HG03378 (cell line): ENCODE data around the gene SGCD.

Experiments
- ATAC-seq: cut with Tn5 transposase; IDR thresholded peaks from one replicate; pipeline ENCODE4 v1.9.1; 2021; ENCODE audit warnings: mild to moderate bottlenecking, moderate library complexity; ENCODE audit not compliant: unreplicated experiment

The SGCD gene

DNA sequence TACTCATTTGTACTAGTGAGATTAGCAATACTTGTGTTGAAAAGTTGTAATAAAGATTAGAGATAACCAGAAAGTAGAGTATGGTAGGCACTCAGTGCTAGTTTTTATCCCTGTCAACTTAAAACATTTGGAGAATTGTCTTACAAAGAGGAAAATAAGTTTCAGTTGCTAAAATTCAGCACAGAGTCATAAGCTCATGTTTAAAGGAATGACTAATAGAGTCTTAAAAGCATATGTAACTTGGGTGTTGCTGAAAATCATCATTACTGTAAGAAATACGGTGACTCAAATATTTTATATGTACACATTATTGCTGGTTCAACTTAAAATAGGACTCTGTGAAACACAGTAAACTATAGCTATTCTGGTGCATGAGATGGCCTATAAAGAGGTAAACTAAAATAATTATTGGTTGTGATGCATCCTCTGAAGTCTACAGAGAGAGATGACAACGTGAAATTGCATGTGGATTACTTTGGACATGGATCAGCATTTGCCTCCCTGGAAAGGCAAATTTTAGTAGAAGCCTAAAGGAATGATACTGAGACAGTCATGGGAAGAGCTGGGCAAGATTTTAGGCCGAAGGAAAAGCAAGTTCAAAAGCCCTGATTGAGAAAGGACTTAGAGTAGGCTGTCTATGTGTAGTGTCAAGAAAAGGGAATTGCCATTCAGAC lies 34.6 kb downstream of the SGCD start:
- no peak for ATAC-seq

DNA sequence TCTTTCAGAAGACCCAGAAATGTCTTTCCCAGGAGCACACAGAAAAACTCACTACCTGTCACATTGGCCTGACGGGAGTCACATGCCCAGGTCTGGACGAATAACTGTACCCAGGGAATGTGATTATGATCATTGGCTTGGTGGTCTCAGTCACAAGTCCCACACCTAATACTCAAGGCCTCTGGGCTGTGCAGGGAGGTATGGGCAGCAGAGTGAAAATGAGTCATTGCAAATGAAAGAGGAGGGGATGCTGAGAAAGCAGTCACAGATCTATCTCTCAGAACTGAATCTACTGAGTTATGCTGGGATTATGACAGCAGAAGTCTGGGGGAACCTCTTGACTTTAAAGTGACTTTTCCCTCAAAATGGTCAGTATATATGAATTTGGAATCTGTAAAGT lies 36.9 kb downstream of the SGCD start:
- no peak for ATAC-seq

DNA sequence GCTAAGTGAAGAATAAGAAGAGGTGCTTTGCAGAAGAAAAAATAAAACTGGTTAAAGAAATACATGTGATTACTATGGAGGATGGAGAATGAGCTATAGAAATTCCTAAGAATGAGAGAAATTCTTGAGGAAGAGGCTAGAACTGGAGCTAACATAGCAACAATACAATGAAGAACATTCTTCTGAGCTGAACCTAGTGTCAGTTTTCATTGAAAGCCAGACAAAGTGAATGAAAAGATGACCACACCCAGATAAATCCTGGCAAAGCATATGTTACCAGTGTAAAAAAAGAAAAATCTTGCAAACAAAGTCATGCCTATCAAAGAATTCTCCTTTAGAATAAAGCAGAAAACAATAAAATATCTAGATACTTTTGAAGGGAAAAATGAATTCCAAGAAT lies 39.6 kb downstream of the SGCD start:
- no peak for ATAC-seq

DNA sequence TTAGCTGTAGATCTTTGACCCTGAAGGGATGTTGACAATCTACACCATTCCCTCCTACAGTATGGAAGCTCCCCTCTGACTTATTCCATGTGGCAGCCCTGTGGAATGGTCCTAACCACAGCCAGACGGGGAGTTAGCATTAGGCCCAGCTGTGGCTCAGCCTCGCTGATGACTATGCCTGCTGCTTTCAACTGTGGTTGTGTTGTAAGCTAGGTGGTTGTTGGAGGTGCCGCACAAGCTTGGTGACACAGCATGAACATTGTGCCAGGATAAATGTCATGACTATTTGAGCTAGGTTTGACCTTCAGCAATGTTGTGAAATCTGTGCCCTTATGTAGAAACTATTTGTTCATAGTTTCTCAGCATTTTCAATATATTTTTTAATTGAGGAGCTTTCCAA lies 40.6 kb downstream of the SGCD start:
- no peak for ATAC-seq

DNA sequence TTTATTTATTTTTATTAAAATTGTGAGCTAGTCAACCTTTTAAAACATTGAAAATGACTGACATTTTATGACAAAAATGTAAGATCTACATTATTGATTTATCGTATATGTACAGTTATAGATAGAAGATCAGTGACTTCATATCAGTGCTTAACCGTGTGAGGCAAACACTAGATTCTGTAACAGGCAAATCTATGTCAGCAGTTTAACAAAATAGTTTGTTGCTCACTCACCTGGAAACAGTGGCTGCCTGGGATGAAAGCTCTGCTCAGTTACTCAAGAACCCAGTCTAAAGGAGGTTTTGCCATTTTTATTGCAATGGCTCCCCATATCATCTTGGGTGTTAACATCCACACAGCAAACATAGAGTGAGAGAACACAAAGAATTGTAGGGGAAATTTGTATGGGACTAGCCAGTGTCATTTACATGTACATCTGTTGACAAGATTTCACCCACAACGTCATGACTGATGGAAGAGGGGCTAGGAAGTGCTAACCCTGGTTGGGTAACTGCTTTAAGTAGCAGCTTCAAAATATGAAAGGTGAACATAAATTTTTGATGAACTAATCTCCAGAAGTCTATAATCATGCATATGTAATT lies 49.0 kb downstream of the SGCD start:
- ATAC-seq: peak; percentile 58

DNA sequence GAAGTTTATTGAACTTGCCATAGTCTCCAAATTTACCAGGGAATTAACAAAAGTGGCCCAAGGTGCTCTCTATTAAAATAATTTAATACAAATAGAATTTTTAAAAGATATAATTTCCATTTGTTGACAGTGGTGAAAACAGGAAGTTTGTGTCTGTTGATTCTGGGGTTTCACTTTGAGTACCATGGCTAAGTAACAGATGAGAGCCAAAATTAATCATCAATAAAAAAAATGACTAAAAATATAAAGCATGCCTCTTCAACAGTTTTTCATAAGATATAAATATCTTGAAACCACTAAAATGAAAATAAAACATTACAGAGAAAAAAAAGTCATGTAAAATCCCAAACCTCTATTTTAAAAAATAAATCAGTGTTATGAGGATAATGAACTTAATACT lies 49.8 kb downstream of the SGCD start:
- peak; percentile 61 for ATAC-seq

DNA sequence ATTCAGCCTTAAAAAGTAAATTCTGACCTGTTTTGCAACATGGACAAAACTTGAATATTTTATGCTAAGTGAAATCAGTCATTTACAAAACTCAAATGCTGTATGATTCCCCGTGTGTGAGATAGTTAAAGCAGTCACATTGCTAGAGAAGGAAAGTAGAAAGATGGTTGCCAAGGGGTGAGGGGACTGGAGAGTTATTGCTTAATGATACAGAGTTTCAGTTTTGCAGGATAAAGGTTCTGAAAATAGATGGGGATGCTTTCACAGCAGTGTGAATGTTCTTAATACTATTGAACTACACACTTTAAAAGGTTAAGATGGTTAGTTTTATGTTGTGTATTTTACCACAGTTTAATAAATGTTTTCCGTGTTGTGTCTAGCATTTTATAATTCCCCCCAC lies 51.2 kb downstream of the SGCD start:
- ATAC-seq: peak; percentile 33

DNA sequence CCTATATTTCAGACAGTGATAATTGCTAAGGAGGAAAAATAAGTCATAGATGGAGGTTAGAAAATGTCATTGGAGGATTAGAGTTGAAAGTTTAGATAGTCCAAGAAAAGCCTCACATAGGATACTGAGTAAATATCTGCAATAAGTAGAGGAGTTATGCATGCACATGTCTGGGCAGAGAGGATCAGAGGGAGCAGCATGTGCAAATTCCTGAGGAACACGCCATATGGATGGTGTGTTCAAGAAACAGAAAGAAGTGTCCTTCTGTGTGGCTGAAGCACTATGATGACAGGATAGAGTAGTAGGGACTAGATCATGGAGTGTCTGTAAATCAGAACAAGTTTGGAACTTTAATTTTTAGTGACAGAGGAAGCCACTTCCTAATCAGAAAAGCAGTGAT lies 52.2 kb downstream of the SGCD start:
- ATAC-seq: no peak

DNA sequence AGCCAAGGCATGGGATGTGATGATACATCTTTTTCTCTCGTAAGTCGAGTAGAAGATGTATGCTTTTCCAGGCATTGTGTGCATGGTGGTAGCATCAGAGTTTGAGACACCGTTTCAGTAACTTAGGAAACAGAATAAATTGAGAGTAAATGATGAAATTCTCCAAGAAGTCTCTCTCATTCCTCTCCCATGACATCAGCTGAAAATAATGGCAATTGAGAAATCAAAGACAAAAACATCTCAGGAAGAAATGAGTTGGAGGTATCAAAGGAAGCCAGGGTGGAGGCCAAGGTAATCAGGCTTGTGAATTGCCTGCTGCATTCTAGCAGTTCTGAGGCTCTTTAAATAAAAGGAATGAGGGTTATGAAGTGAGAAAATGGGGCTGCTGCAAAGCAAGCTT lies 53.9 kb downstream of the SGCD start:
- no peak for ATAC-seq

DNA sequence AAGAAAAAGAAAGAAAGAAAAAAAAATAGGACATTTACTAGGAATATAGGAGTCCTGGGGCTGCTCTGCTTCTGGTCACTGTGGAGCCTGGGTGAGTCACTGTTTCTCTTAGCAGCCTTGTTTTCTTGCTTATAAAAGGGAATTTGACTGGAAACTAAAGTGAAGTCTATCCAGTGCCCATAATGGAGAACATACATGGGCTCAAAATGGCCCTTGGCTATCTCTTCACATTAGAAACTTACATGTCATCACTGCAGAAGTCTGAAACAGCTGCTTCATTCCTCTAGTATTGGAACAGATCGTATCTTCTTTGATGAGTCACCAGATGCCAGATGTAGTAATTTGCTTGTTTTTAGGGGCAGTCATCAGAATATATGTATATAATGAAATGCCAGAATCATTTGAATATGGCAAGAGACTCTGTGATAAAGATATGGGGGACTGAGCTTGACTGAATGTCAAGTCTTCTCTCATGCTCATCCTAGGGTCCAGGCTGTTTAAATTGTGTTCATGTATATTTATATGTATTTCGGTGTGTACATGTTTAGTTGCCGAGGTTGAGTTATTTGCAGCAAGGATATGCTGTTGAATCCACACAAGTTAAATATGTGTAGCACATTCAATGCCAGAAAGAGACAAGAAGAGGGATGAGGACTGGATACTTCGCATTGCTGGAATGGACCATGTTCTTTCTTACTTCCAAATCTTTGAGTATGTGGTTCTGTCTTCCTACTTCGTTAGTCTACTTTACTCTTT lies 56.7 kb downstream of the SGCD start:
- ATAC-seq: no peak

DNA sequence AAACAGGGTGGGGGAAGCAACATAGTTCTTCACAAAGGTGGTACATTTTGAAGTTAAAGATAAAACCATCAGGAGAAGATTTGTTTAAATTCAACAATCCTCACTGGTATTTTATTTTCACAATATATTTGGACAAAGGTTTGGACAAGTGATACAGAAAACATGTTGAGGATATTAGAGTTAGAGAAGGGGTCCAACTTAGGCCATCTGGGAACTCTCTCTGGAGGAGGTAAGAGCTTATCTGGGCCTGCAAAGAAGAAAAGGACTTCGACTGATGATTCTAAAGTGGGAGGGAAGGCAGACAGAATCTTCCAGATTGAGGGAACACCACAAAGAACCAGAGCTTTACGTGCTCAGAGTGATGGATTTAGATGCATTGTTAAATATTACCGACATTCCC lies 58.5 kb downstream of the SGCD start:
- ATAC-seq: no peak

DNA sequence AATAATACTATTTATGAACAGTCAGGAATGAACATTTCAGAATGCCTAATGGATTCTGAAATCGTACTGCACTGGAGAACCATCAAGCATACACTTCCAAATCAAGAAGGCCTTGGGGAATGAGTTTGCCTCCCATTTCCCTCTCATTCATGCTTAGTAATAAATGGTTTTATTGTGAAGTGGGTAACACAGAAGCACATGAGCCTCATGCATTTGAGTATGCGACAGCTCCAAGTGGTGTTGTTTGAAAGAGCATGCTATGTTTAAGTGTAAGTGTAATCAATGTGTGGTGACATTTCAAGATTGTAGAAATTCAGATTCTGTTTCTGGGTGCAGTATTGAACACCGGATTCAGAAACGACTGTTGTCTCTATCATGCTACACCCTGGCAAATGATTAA lies 60.0 kb downstream of the SGCD start:
- ATAC-seq: no peak

DNA sequence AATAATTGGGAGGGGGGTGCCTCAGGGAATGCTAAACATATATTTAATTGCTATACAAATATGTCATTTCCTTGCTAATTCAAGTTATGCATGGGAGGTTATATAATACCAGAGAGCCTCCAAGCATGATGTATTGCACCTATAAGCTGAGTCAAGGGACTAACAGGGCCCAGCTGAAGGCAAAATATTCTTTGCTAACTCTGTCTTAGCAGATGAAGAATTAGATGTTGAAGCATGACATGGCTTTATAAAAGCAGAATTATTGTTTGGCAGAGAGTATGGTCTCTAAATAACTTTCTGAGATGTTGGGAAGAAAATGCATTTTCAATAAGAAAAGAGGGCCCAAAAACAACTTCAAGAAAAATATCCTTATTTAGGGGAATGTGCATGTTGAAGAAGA lies 60.4 kb downstream of the SGCD start:
- ATAC-seq: no peak

DNA sequence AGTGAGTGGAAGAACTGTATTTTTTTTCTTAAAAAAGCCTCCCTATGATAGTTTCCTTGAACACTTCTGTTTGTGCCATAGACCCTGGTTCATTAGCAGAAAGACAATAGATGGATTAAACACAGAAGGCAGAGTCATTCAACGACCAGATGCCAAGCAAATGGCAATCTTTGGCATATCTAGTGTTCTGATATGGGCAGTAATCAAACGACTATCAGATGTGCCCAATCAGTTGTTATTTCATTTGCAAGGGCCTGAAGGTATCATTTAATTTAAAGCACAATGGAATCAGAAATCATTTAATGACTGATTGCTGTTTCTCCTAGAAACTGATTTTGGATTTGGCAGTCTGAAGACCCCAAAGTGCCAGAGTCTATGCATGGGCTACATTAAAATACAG lies 61.3 kb downstream of the SGCD start:
- ATAC-seq: no peak

DNA sequence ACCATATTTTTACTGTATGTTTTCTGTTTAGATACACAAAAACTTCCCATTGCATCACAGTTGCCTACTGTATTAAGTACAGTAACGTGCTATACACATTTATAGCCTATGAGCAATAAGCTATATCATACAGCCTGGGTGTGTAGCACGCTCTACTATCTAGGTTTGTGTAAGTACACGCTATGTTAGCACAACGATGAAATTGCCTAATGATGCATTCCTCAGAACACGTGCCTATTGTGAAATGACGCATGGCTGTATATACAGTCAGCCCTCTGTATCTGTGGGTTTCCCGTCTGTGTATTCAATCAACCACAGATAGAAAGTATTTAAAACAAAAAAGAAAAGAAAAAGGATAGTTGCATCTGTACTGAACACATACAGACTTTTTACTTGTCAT lies 64.2 kb downstream of the SGCD start:
- no peak for ATAC-seq

DNA sequence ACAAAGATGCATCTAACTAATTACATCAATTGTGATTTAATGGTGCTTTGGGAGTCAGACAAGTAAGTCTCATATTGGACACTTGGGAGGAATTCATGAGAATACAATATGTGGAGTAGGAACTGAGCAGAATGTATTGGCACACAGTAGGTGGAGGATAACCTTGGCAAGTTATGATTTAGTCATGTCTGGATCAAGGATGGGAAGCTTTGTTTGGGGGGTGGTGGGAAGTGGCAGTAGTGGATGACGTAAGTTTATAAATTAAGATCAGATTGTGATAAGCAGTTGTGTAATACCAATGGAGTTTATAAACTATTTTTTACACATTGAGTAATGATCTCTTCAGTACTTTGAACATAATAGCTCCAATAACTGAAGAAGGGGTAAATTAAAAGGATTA lies 67.0 kb downstream of the SGCD start:
- no peak for ATAC-seq

DNA sequence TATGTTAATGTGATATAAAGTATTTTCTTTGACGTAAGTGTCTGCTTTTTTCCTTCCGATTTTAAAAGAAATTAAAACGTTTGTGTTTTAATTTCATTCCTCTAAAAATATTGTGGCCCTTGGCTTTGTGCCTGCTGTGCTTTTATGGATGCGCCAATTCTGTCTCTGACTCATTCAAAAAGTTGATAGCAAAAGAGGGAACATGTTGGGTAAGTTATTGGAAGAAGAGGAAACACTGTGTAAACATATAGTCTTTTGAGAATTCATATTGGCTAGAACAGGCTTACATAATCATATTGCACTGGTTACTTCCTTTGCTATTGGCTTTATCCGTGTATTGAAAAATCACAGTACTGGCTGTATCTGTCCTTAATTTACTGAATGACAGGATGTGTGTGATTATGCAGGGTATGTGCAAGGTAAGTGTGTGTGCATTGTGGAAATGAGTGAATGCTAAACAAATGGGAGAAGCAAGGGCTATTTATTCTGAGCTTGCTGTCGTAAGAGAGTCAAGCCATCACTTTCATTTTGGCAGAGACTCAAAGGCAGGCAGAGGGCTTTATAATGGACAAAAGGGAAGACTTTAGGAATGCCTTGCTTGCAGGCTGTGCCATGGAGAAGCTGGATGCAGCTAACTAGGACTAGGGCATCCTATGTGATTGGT lies 67.8 kb downstream of the SGCD start:
- ATAC-seq: no peak

DNA sequence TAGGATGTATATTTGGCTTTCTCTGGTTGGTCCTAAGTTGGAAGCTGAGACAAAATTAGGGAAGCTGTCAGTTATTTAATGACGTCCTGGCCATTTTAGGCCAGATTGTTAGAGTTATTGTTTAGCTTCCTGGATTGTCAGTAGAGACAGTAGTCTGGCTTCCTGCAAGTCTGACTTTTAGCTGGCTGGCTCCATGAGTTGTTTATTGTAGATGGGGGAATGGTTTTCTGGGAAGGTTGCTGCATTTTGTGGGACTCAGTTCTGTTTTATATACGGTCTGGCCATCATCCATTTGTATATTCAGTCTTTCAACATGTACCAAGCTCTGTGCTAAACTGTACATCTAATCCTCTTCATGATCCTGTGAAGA lies 68.3 kb downstream of the SGCD start:
- no peak for ATAC-seq

DNA sequence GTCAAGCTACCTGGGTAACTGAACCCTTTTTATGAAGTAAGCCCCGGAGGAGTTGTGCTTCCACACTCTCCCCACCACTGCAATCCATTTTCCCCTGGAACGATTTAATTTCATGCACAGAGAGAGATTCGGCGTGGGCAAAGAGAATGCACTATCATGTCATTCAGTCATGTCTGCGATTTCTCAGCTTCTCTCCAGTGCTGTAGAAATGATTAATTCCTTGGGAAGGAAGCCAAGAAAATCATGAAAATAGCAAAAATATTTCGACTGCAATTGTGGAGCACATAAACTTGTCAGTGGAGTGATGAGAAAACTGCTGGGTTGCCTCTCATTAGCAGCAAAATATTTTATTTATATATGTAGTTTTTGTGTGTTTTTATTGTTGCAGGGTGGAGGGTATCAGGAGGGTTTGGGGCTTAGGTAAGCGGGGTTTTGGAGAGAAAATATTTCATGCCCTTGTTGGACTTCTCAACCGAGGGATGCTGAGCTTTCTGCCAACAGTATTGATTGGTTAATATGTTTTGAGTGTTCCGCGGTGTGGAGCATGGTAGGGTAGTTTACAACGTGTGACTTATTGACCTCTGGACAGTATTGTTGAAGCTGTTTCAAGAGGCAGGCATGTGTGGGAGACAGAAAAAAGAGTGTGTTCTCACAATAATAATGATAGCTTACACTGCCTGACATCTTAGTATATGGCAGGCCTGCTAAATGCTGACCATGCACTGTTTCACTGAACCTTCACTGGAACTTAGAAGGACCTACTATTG lies 69.3 kb downstream of the SGCD start:
- no peak for ATAC-seq

DNA sequence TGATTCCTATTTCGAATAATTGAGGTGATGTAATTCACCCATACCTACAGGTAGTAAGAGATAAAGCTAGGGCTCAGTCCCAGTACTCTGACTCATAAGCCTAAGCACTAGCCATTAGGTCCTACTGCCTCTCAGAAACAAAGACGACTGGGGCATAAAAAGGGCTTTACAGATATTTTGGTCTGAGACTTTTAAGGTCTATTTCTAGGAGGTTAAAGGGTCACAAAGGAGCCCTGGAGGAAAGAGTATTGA lies 69.8 kb downstream of the SGCD start:
- no peak for ATAC-seq

DNA sequence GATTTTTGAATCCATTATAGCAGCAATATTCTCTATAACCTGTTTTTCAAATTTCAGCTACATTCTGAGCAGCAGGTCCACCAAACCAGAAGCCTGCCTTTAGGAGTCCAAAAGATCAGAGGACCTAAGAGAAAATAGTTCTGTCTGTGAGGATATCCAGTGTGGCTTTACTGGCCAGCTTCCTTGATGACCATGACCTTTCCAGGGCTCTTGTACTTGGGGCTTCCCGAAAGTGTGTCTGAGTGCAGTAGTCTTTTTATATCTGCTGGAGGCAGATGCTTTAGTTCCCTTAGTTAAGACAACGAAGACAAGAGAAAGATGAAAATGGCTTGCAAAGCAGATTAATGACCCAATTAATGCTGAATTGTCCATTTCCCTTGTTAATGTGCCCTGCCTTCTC lies 72.4 kb downstream of the SGCD start:
- no peak for ATAC-seq
